Endodermal cell (in vitro differentiated cells): ENCODE measurements around the gene SAMD5. TPM values are rescaled to one million over a fixed set of nuclear protein-coding genes. Genes with fewer than 3 reads are reported as not detected.

Experiments used
- DNase-seq: peaks from one replicate; pipeline ENCODE4 v3.0.0-alpha.2; 2017
- H3K27ac ChIP-seq: 2 replicates; pipeline ENCODE4 v1.5.1; 2013; ENCODE audit warnings: mild to moderate bottlenecking, low read depth, low read length, moderate library complexity
- H3K27me3 ChIP-seq: 2 replicates; pipeline ENCODE4 v1.6.1; 2013; ENCODE audit warnings: mild to moderate bottlenecking, low read length, moderate library complexity; ENCODE audit not compliant: insufficient read depth, control insufficient read depth, poor library complexity, severe bottlenecking
- H3K36me3 ChIP-seq: 2 replicates; pipeline ENCODE4 v1.7.0; 2013; ENCODE audit warnings: mild to moderate bottlenecking, low read length, moderate library complexity; ENCODE audit not compliant: control insufficient read depth, insufficient read depth
- H3K4me1 ChIP-seq: one replicate; pipeline ENCODE4 v1.7.0; 2013; ENCODE audit warnings: low read length; ENCODE audit not compliant: control insufficient read depth, insufficient read depth
- H3K4me3 ChIP-seq: 2 replicates; pipeline ENCODE4 v1.5.1; 2013; ENCODE audit warnings: mild to moderate bottlenecking, low read length, moderate library complexity
- H3K9ac ChIP-seq: 2 replicates; pipeline ENCODE4 v1.6.1; 2013; ENCODE audit warnings: mild to moderate bottlenecking, low read length, moderate library complexity; ENCODE audit not compliant: poor library complexity, severe bottlenecking; ENCODE audit errors: extremely low read depth
- H3K9me3 ChIP-seq: 2 replicates; pipeline ENCODE4 v1.6.1; 2013; ENCODE audit warnings: mild to moderate bottlenecking, low read length, moderate library complexity; ENCODE audit not compliant: control insufficient read depth
- H3K27ac Mint-ChIP-seq: 2 replicates; pipeline ENCODE4 v1.8.0; 2020; ENCODE audit warnings: mixed read lengths
- H3K27me3 Mint-ChIP-seq: 2 replicates; pipeline ENCODE4 v1.8.0; 2021; ENCODE audit warnings: mild to moderate bottlenecking, mixed read lengths; ENCODE audit not compliant: insufficient read depth
- H3K36me3 Mint-ChIP-seq: 2 replicates; pipeline ENCODE4 v1.8.0; 2020; ENCODE audit warnings: low read depth, mixed read lengths
- H3K4me1 Mint-ChIP-seq: 2 replicates; pipeline ENCODE4 v1.8.0; 2020; ENCODE audit warnings: mixed read lengths
- H3K4me3 Mint-ChIP-seq: 2 replicates; pipeline ENCODE4 v1.8.0; 2020; ENCODE audit warnings: mild to moderate bottlenecking, moderate library complexity, mixed read lengths
- H3K9me3 Mint-ChIP-seq: 2 replicates; pipeline ENCODE4 v1.8.0; 2020; ENCODE audit warnings: mild to moderate bottlenecking, mixed read lengths
- WGBS, 2 experiments: methylation state at CpG; one replicate each; pipeline versions ENCODE4 v1.1.5 to v1.1.7; 2013; ENCODE audit warnings: missing lambda C conversion rate in 2 of 2, mixed read lengths in 1 of 2; ENCODE audit not compliant: insufficient coverage in 1 of 2, insufficient read length in 1 of 2; 5-methylcytosine and 5-hydroxymethylcytosine counted together
- total RNA-seq, 2 donors: library from RNA; stranded (reverse); fragmentation: NEBNext Ultra II Directional in 1 of 2; extraction: Animal tissue kit (Norgen Biotek cat#: 25700) in 1 of 2; gene quantifications; 2 replicates in 1 of 2; 3 replicates in 1 of 2; pipeline ENCODE4 v1.2.1, GENCODE V29; 2021
- TF ChIP-seq, protein P1 (sequence below): fragments of 200-600 bp; sonication (generic); conservative IDR thresholded peaks from 2 replicates; pipeline ENCODE4 v1.5.0; 2021; ENCODE audit warnings: antibody characterized with exemption, mild to moderate bottlenecking

Gene SAMD5
- total RNA-seq, 2 donors from 2014 or later: 0.69 to 0.99 TPM

DNA sequence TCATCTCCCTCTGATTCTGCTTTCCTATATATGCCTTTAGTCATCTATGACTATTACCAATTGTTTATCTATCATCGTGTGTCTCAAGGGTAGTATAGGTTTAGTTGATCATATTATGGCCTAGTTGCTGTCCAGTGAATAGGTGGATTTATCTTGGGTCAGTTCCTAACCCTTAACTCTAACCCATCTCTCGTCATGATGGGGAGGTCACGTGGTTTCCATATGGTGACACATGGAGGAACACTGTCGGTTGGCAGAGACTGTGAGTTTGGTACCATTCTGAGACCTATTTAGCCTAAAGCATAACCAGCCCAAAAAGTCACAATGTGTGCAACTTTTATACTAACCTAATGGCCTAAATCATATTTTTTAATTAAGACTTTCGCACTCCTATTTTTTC lies 103.5 kb downstream of the SAMD5 start:
- H3K4me1 ChIP-seq: no peaks in the 10 kb centered on the region
- H3K27me3 ChIP-seq: no peaks in the 10 kb centered on the region
- H3K27ac ChIP-seq: no peak overlapping the region
- Mint-ChIP-seq H3K27ac (no peak overlapping the region), H3K27me3 (no peaks in the 10 kb centered on the region), H3K4me1 (no peaks in the 10 kb centered on the region), H3K4me3 (no peak overlapping the region), H3K36me3 (no peaks in the 10 kb centered on the region), H3K9me3 (no peaks in the 10 kb centered on the region)
- no peak overlapping the region for H3K4me3 ChIP-seq
- 95% methylated on average over 2 to 5 of the region's 5 CpGs for WGBS, 2 experiments
- no peaks in the 10 kb centered on the region for H3K36me3 ChIP-seq
- H3K9ac ChIP-seq: no peak overlapping the region
- DNase-seq: no peak
- no peaks in the 10 kb centered on the region for H3K9me3 ChIP-seq
- TF ChIP-seq, protein P1, sequence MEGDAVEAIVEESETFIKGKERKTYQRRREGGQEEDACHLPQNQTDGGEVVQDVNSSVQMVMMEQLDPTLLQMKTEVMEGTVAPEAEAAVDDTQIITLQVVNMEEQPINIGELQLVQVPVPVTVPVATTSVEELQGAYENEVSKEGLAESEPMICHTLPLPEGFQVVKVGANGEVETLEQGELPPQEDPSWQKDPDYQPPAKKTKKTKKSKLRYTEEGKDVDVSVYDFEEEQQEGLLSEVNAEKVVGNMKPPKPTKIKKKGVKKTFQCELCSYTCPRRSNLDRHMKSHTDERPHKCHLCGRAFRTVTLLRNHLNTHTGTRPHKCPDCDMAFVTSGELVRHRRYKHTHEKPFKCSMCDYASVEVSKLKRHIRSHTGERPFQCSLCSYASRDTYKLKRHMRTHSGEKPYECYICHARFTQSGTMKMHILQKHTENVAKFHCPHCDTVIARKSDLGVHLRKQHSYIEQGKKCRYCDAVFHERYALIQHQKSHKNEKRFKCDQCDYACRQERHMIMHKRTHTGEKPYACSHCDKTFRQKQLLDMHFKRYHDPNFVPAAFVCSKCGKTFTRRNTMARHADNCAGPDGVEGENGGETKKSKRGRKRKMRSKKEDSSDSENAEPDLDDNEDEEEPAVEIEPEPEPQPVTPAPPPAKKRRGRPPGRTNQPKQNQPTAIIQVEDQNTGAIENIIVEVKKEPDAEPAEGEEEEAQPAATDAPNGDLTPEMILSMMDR: no peak

DNA sequence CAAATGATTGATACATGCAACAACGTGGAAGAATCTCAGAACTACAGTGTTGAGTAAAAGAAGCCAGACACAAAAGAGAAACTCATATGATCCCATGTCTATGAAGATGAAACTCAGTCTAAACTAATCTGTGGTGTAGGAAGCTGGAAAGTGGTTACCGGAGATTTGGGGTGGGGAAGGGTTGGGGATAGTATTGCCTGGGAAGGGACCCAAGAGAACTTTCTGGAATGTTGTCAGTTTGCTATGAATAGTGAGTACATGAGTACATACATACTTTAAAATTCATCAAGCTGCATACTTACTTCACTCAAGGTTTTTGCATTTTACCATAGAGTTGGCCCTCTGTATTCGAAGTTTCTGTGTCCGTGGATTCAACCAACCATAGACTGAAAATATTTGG lies 106.0 kb downstream of the SAMD5 start:
- Mint-ChIP-seq H3K4me1 (no peaks in the 10 kb centered on the region), H3K27me3 (no peaks in the 10 kb centered on the region), H3K4me3 (no peak overlapping the region), H3K27ac (no peak overlapping the region), H3K9me3 (no peaks in the 10 kb centered on the region), H3K36me3 (no peaks in the 10 kb centered on the region)
- Histone ChIP-seq H3K4me3 (no peak overlapping the region), H3K9ac (no peak overlapping the region), H3K36me3 (no peaks in the 10 kb centered on the region), H3K27me3 (no peaks in the 10 kb centered on the region), H3K4me1 (no peaks in the 10 kb centered on the region), H3K27ac (no peak overlapping the region), H3K9me3 (no peaks in the 10 kb centered on the region)
- TF ChIP-seq, protein P1: no peak
- 98 to 100% methylated on average over 2 to 4 of the region's 4 CpGs for WGBS, 2 experiments
- DNase-seq: no peak

DNA sequence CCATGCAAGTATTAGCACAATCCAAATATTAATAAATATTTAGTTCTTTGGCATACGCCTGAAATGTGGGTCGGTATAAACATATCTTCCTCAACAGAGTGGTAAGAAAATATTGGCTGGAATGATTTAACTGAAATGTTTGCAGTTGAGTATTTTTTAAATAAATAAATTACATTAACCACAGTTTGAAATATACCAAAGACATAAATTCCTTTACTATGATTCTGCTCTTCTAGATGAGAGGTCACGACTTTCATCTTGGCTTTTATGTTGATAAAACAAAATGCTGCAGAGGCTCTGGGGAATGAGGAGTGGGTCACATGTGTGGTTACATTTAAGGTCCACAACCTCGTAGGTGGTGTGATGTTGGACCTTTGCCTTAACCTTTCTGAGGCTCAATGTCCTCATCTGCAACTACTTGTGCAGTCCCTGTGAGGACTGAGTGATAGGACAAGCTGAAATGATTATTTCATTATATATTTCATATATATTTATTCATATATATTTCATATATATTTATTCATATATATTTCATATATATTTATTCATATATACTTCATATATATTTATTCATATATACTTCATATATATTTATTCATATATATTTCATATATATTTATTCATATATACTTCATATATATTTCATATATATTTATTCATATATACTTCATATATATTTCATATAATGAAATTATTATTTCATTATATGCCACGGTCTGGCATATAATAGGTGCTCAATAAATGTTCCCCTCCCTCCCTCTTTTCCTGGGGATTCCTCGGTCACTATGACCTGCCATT lies 107.4 kb downstream of the SAMD5 start:
- H3K27me3 Mint-ChIP-seq: no peaks in the 10 kb centered on the region
- no peak for DNase-seq
- Histone ChIP-seq H3K9ac (no peak overlapping the region), H3K36me3 (no peaks in the 10 kb centered on the region), H3K27me3 (no peaks in the 10 kb centered on the region), H3K9me3 (no peaks in the 10 kb centered on the region), H3K4me1 (no peaks in the 10 kb centered on the region), H3K4me3 (no peak overlapping the region), H3K27ac (no peak overlapping the region)
- TF ChIP-seq, protein P1: no peak
- 96 to 100% methylated on average over 1 to 5 of the region's 6 CpGs for WGBS, 2 experiments
- H3K27ac Mint-ChIP-seq: no peak overlapping the region
- no peaks in the 10 kb centered on the region for H3K36me3 Mint-ChIP-seq
- no peaks in the 10 kb centered on the region for H3K4me1 Mint-ChIP-seq
- no peaks in the 10 kb centered on the region for H3K9me3 Mint-ChIP-seq
- no peak overlapping the region for H3K4me3 Mint-ChIP-seq
